H9 (cell line): ENCODE results near the gene SPTY2D1. TPM values are rescaled to one million over a fixed set of nuclear protein-coding genes. Genes with fewer than 3 reads are reported as not detected.

ENCODE experiments used
- DNase-seq: peaks from one replicate; pipeline ENCODE4 v3.0.0-alpha.2; 2017
- H2AFZ ChIP-seq: one replicate; pipeline ENCODE4 v1.6.1; 2013; ENCODE audit warnings: mild to moderate bottlenecking, low read length, control low read depth, moderate library complexity
- H2AK5ac ChIP-seq: 2 replicates; pipeline ENCODE4 v1.6.1; 2013; ENCODE audit warnings: low read length, control low read depth, mixed read lengths; ENCODE audit not compliant: insufficient read length
- H2BK120ac ChIP-seq: one replicate; pipeline ENCODE4 v1.6.1; 2013; ENCODE audit warnings: low read depth, mild to moderate bottlenecking, low read length, control low read depth, inconsistent platforms; ENCODE audit not compliant: poor library complexity, severe bottlenecking
- H2BK12ac ChIP-seq: 2 replicates; pipeline ENCODE4 v1.6.1; 2013; ENCODE audit warnings: low read length, control low read depth, mixed read lengths, low read depth; ENCODE audit not compliant: insufficient read length
- H2BK15ac ChIP-seq: 2 replicates; pipeline ENCODE4 v1.6.1; 2013; ENCODE audit warnings: low read depth, low read length, control low read depth
- H2BK20ac ChIP-seq: one replicate; pipeline ENCODE4 v1.6.1; 2013; ENCODE audit warnings: low read depth, mild to moderate bottlenecking, low read length, control low read depth, inconsistent platforms; ENCODE audit not compliant: poor library complexity, severe bottlenecking
- H2BK5ac ChIP-seq: 2 replicates; pipeline ENCODE4 v1.6.1; 2013; ENCODE audit warnings: low read length, control low read depth, mixed read lengths; ENCODE audit not compliant: insufficient read length
- H3K14ac ChIP-seq: 2 replicates; pipeline ENCODE4 v1.6.1; 2013; ENCODE audit warnings: low read length, control low read depth; ENCODE audit not compliant: insufficient read depth
- H3K18ac ChIP-seq: 2 replicates; pipeline ENCODE4 v1.6.1; 2013; ENCODE audit warnings: low read depth, mild to moderate bottlenecking, mixed read lengths, low read length, control low read depth; ENCODE audit not compliant: insufficient read length
- H3K23ac ChIP-seq: 2 replicates; pipeline ENCODE4 v1.6.1; 2013; ENCODE audit warnings: low read length, control low read depth, mixed read lengths, low read depth; ENCODE audit not compliant: insufficient read length
- H3K23me2 ChIP-seq: 2 replicates; pipeline ENCODE4 v1.6.1; 2013; ENCODE audit warnings: low read depth, mild to moderate bottlenecking, mixed read lengths, low read length, control low read depth; ENCODE audit not compliant: insufficient read length, poor library complexity, severe bottlenecking
- H3K27ac ChIP-seq: 2 replicates; pipeline ENCODE4 v1.5.1; 2013; ENCODE audit warnings: low read length, control low read depth, mixed read lengths, low read depth; ENCODE audit not compliant: insufficient read length
- H3K27me3 ChIP-seq: 2 replicates; pipeline ENCODE4 v1.6.1; 2013; ENCODE audit warnings: low read length, control low read depth, inconsistent platforms; ENCODE audit not compliant: insufficient read depth
- H3K4ac ChIP-seq: 2 replicates; pipeline ENCODE4 v1.6.1; 2013; ENCODE audit warnings: low read depth, mild to moderate bottlenecking, control low read depth, inconsistent platforms, low read length, moderate library complexity
- H3K4me1 ChIP-seq: 2 replicates; pipeline ENCODE4 v1.6.1; 2013; ENCODE audit warnings: low read length, control low read depth, inconsistent platforms; ENCODE audit not compliant: insufficient read depth
- H3K4me2 ChIP-seq: 2 replicates; pipeline ENCODE4 v1.6.1; 2013; ENCODE audit warnings: low read length, control low read depth, mixed read lengths; ENCODE audit not compliant: insufficient read length, insufficient read depth
- H3K56ac ChIP-seq: 2 replicates; pipeline ENCODE4 v1.6.1; 2013; ENCODE audit warnings: low read depth, mild to moderate bottlenecking, mixed read lengths, low read length, control low read depth; ENCODE audit not compliant: insufficient read length
- H3K79me1 ChIP-seq: 2 replicates; pipeline ENCODE4 v1.6.1; 2013; ENCODE audit warnings: low read depth, mild to moderate bottlenecking, moderate library complexity, low read length, control low read depth, inconsistent platforms; ENCODE audit not compliant: insufficient read depth, poor library complexity, severe bottlenecking
- H3K79me2 ChIP-seq: 2 replicates; pipeline ENCODE4 v1.6.1; 2013; ENCODE audit warnings: low read length, control low read depth, inconsistent platforms; ENCODE audit not compliant: insufficient read depth
- H3K9ac ChIP-seq: 2 replicates; pipeline ENCODE4 v1.6.1; 2013; ENCODE audit warnings: low read length, control low read depth, mixed read lengths; ENCODE audit not compliant: insufficient read length; ENCODE audit errors: extremely low read depth
- H3K9me3 ChIP-seq: one replicate; pipeline ENCODE4 v1.6.1; 2013; ENCODE audit warnings: low read depth, low read length, inconsistent platforms; ENCODE audit not compliant: control insufficient read depth
- H3T11ph ChIP-seq: one replicate; pipeline ENCODE4 v1.6.1; 2013; ENCODE audit warnings: mild to moderate bottlenecking, low read length, control low read depth, inconsistent platforms
- H4K20me1 ChIP-seq: one replicate; pipeline ENCODE4 v1.6.1; 2013; ENCODE audit not compliant: control insufficient read depth, insufficient read length, insufficient read depth
- H4K5ac ChIP-seq: 2 replicates; pipeline ENCODE4 v1.6.1; 2013; ENCODE audit warnings: low read depth, mild to moderate bottlenecking, mixed read lengths, low read length, control low read depth; ENCODE audit not compliant: insufficient read length
- H4K8ac ChIP-seq: replicated peaks from 2 replicates; pipeline ENCODE4 v1.6.1; 2013; ENCODE audit warnings: low read length, control low read depth, mixed read lengths, low read depth; ENCODE audit not compliant: insufficient read length
- H4K91ac ChIP-seq: 2 replicates; pipeline ENCODE4 v1.6.1; 2013; ENCODE audit warnings: low read depth, mild to moderate bottlenecking, moderate library complexity, mixed read lengths, low read length, control low read depth; ENCODE audit not compliant: insufficient read length
- H3K27ac Mint-ChIP-seq, 3 experiments: 2 replicates in 2 of 3; 3 replicates in 1 of 3; pipeline ENCODE4 v1.8.0; 2020 to 2021; ENCODE audit warnings: mixed read lengths in 3 of 3, mild to moderate bottlenecking in 1 of 3, moderate library complexity in 1 of 3
- H3K27me3 Mint-ChIP-seq: 2 replicates; pipeline ENCODE4 v1.8.0; 2021; ENCODE audit warnings: low read depth, mild to moderate bottlenecking, moderate library complexity, mixed read lengths
- H3K36me3 Mint-ChIP-seq, 3 experiments: 2 replicates in 2 of 3; 3 replicates in 1 of 3; pipeline ENCODE4 v1.8.0; 2020 to 2021; ENCODE audit warnings: low read depth in 3 of 3, mixed read lengths in 3 of 3; ENCODE audit not compliant: insufficient read depth in 1 of 3
- H3K4me1 Mint-ChIP-seq, 2 experiments: 2 replicates each; pipeline ENCODE4 v1.8.0; 2020; ENCODE audit warnings: mixed read lengths in 2 of 2
- H3K4me3 Mint-ChIP-seq, 2 experiments: 2 replicates in 1 of 2; 3 replicates in 1 of 2; pipeline ENCODE4 v1.8.0; 2020 to 2021; ENCODE audit warnings: mild to moderate bottlenecking in 2 of 2, mixed read lengths in 2 of 2, moderate library complexity in 1 of 2
- H3K9me3 Mint-ChIP-seq, 2 experiments: 2 replicates in 1 of 2; 3 replicates in 1 of 2; pipeline ENCODE4 v1.8.0; 2020; ENCODE audit warnings: mild to moderate bottlenecking in 2 of 2, mixed read lengths in 2 of 2, moderate library complexity in 1 of 2
- CTCF ChIP-seq: fragments of 200-600 bp; sonication (generic); conservative IDR thresholded peaks from 3 replicates; pipeline ENCODE4 v1.8.0; 2021; ENCODE audit warnings: antibody characterized with exemption, mild to moderate bottlenecking
- WGBS: extraction: QIAGEN DNeasy Blood & Tissue Kit; methylation state at CpG from one replicate; pipeline ENCODE4 v1.1.7; 2013; ENCODE audit warnings: missing lambda C conversion rate, low lambda C conversion rate, mixed read lengths; ENCODE audit not compliant: insufficient read length; ENCODE audit errors: extremely low coverage; 5-methylcytosine and 5-hydroxymethylcytosine counted together
- long read RNA-seq: library from polyadenylated mRNA; unstranded; transcript quantifications from one replicate; pipeline ENCODE4 v2.0.0, GENCODE V29; 2020
- total RNA-seq: library from RNA; stranded (reverse); gene quantifications from 2 replicates; pipeline ENCODE4 v1.2.1, GENCODE V29; 2021

The SPTY2D1 gene
- total RNA-seq, result 15.9 and 16.8 TPM in 2 replicates
- long read RNA-seq, full-length matches to known transcripts, result 25 of 37 reads
- long read RNA-seq, partial matches to known transcripts, result 5 of 37 reads
- long read RNA-seq, other reads (novel, unspliced or antisense), result 7 of 37 reads

GRCh38 chr11:18634140-18635032 is at the start of gene SPTY2D1:
SPTY2D1 (minus strand) TSS chr11:18634342; CDS start chr11:18634257, 85 bp downstream.
- Histone ChIP-seq H3K56ac (no peak within 1 kb of the TSS), H4K5ac (peak within 1 kb of the TSS; percentile 59), H2AFZ (no peak within 1 kb of the TSS), H2BK5ac (no peak within 1 kb of the TSS), H4K20me1 (no peaks in the 10 kb centered on the region), H3K9ac (peak within 1 kb of the TSS; percentile 88), H2BK20ac (no peak within 1 kb of the TSS), H3K4me1 (0 out of 2 replicates have a peak, but pooled peaks cover 2% of the 10 kb centered on the region), H3K9me3 (no peaks in the 10 kb centered on the region), H2BK15ac (no peak within 1 kb of the TSS), H4K91ac (no peak within 1 kb of the TSS), H3K23ac (no peak within 1 kb of the TSS), H3K18ac (peak within 1 kb of the TSS; percentile 76), H3T11ph (no peak within 1 kb of the TSS), H2AK5ac (no peak within 1 kb of the TSS), H3K4me2 (peak within 1 kb of the TSS; percentile 97), H2BK120ac (no peak within 1 kb of the TSS), H3K23me2 (peaks cover 12% of the 10 kb centered on the region), H2BK12ac (no peak within 1 kb of the TSS), H4K8ac (no peak within 1 kb of the TSS), H3K27ac (peak within 1 kb of the TSS; percentile 2), H3K79me1 (peaks cover 8% of the 10 kb centered on the region), H3K4ac (no peak within 1 kb of the TSS), H3K14ac (peak within 1 kb of the TSS; percentile 64; the same call in 1 of the 2 replicates), H3K79me2 (peaks cover 16% of the 10 kb centered on the region), H3K27me3 (no peaks in the 10 kb centered on the region)
- DNase-seq, result peak; percentile 99
- Mint-ChIP-seq H3K4me1 (peaks cover 12 to 18% of the 10 kb centered on the region in 2 experiments), H3K36me3 (no peaks in the 10 kb centered on the region; a peak in 1 of 7 replicates), H3K27me3 (peaks cover 8% of the 10 kb centered on the region), H3K27ac (peak within 1 kb of the TSS; percentile 100), H3K9me3 (no peaks in the 10 kb centered on the region), H3K4me3 (peak within 1 kb of the TSS; percentile 88 to 99)
- no peak for TF ChIP-seq CTCF
- no CpG with 5 or more reads among the region's 60 CpGs for WGBS
